HG03196 (cell line): ENCODE results near the gene TOX2.

Source experiments
- ATAC-seq: cut with Tn5 transposase; IDR thresholded peaks from one replicate; pipeline ENCODE4 v1.9.1; 2021; ENCODE audit not compliant: unreplicated experiment

TOX2 gene

GRCh38 chr20:44117296-44118184 lies 202.9 kb downstream of the TOX2 start:
- ATAC-seq = no peak

GRCh38 chr20:44118185-44119033 lies 203.8 kb downstream of the TOX2 start:
- ATAC-seq = no peak
